ENCODE results near the gene MAPRE2.

Gene MAPRE2

GRCh38 chr18:35040988-35041814 is at the start of gene MAPRE2:
Gene MAPRE2, plus strand, starts transcription at chr18:35041413. Its CDS starts 127 bp downstream, at chr18:35041540.
- peak; percentile 98 for DNase-seq (ENCODE audit: low read depth, low spot score)

- no peak for DNase-seq (ENCODE audit: low read depth, low spot score)
These were observed 49.7 kb upstream of the MAPRE2 start for GRCh38 chr18:34991561-34991960.

- no peak for DNase-seq (ENCODE audit: low read depth, low spot score)
These were observed 47.9 kb upstream of the MAPRE2 start for GRCh38 chr18:34993289-34993688.

GRCh38 chr18:34995746-34996145 is 45.5 kb upstream of the MAPRE2 start:
- DNase-seq (ENCODE audit: low read depth, low spot score) = no peak

- no peak for DNase-seq (ENCODE audit: low read depth, low spot score)
These were observed 42.6 kb upstream of the MAPRE2 start for GRCh38 chr18:34998661-34999060.

- no peak for DNase-seq (ENCODE audit: low read depth, low spot score)
These were observed 41.4 kb upstream of the MAPRE2 start for GRCh38 chr18:34999756-35000289.

GRCh38 chr18:35000457-35000856 is 40.8 kb upstream of the MAPRE2 start:
- DNase-seq (ENCODE audit: low read depth, low spot score) = no peak

GRCh38 chr18:35002120-35002519 is 39.1 kb upstream of the MAPRE2 start:
- no peak for DNase-seq (ENCODE audit: low read depth, low spot score)

GRCh38 chr18:35005963-35006577 is 35.1 kb upstream of the MAPRE2 start:
- DNase-seq (ENCODE audit: low read depth, low spot score) = no peak

- DNase-seq (ENCODE audit: low read depth, low spot score) = no peak
These were observed 31.1 kb upstream of the MAPRE2 start for GRCh38 chr18:35010156-35010555.

- DNase-seq (ENCODE audit: low read depth, low spot score) = no peak
These were observed 30.2 kb upstream of the MAPRE2 start for GRCh38 chr18:35010993-35011392.

GRCh38 chr18:35019933-35020332 is 21.3 kb upstream of the MAPRE2 start:
- DNase-seq (ENCODE audit: low read depth, low spot score) = no peak

- no peak for DNase-seq (ENCODE audit: low read depth, low spot score)
These were observed 18.7 kb upstream of the MAPRE2 start for GRCh38 chr18:35022426-35023001.

GRCh38 chr18:35024196-35024595 is 17.0 kb upstream of the MAPRE2 start:
- no peak for DNase-seq (ENCODE audit: low read depth, low spot score)

GRCh38 chr18:35024965-35025364 is 16.2 kb upstream of the MAPRE2 start:
- no peak for DNase-seq (ENCODE audit: low read depth, low spot score)

- no peak for DNase-seq (ENCODE audit: low read depth, low spot score)
These were observed 14.7 kb upstream of the MAPRE2 start for GRCh38 chr18:35026407-35027061.

GRCh38 chr18:35027206-35027605 is 14.0 kb upstream of the MAPRE2 start:
- DNase-seq (ENCODE audit: low read depth, low spot score) = no peak

- DNase-seq (ENCODE audit: low read depth, low spot score) = no peak
These were observed 12.7 kb upstream of the MAPRE2 start for GRCh38 chr18:35028536-35028935.

GRCh38 chr18:35029103-35029502 is 12.1 kb upstream of the MAPRE2 start:
- no peak for DNase-seq (ENCODE audit: low read depth, low spot score)

GRCh38 chr18:35029770-35030169 is 11.4 kb upstream of the MAPRE2 start:
- DNase-seq (ENCODE audit: low read depth, low spot score) = no peak

GRCh38 chr18:35030277-35030989 is 10.8 kb upstream of the MAPRE2 start:
- DNase-seq (ENCODE audit: low read depth, low spot score) = no peak

Measured in activated naive CD8-positive, alpha-beta T cell treated with anti-CD3 and anti-CD28 coated beads, Interleukin-2, amount 50 U/mL, for 16 hours (primary cell).